ENCODE results near the gene SLC5A10.
A peak's percentile ranks its signal among the peaks of the same experiment; 100 is the strongest.

SLC5A10 gene

GRCh38 chr17:18981335-18981641 lies 29.3 kb downstream of the SLC5A10 start:
- intact Hi-C loops (cut with DNase I) = no loop called here
- DNase-seq = no peak

- intact Hi-C loops (cut with DNase I) = no loop called here
- DNase-seq = no peak
Measured at GRCh38 chr17:18981642-18982424, 29.9 kb downstream of the SLC5A10 start.

GRCh38 chr17:18984273-18985114 lies 32.5 kb downstream of the SLC5A10 start:
- intact Hi-C loops (cut with DNase I) = no loop called here
- peak in 1 of 10 donors; percentile 63 for DNase-seq

- no peak for DNase-seq
- intact Hi-C loops (cut with DNase I) = no loop called here
Measured at GRCh38 chr17:18985475-18985874, 33.5 kb downstream of the SLC5A10 start.

- peak in 1 of 10 donors; percentile 78 for DNase-seq
- intact Hi-C loops (cut with DNase I) = no loop called here
Measured at GRCh38 chr17:18986541-18987229, 34.7 kb downstream of the SLC5A10 start.

GRCh38 chr17:18987230-18987610 lies 35.3 kb downstream of the SLC5A10 start:
- intact Hi-C loops (cut with DNase I) = no loop called here

GRCh38 chr17:18987862-18988545 lies 36.0 kb downstream of the SLC5A10 start:
- DNase-seq = peak in 1 of 10 donors; percentile 62

More at GRCh38 chr17:18987230-18987610, 35.3 kb downstream of the SLC5A10 start:
- peak in 1 of 10 donors; percentile 49 for DNase-seq

GRCh38 chr17:18988546-18989173 lies 36.7 kb downstream of the SLC5A10 start:
- no peak for DNase-seq
- intact Hi-C loops (cut with DNase I) = no loop called here

More at GRCh38 chr17:18987862-18988545, 36.0 kb downstream of the SLC5A10 start:
- intact Hi-C loops (cut with DNase I) = no loop called here

GRCh38 chr17:18990331-18990730 lies 38.4 kb downstream of the SLC5A10 start:
- peak in 1 of 10 donors; percentile 37 for DNase-seq

GRCh38 chr17:18991531-18992315 lies 39.8 kb downstream of the SLC5A10 start:
- peak in 1 of 10 donors; percentile 76 for DNase-seq
- intact Hi-C loops (cut with DNase I) = no loop called here

More at GRCh38 chr17:18990331-18990730, 38.4 kb downstream of the SLC5A10 start:
- intact Hi-C loops (cut with DNase I) = no loop called here

- intact Hi-C loops (cut with DNase I) = no loop called here
- peak in 1 of 10 donors; percentile 72 for DNase-seq
Measured at GRCh38 chr17:18992454-18993130, 40.6 kb downstream of the SLC5A10 start.

- intact Hi-C loops (cut with DNase I) = no loop called here
- peak in 1 of 10 donors; percentile 40 for DNase-seq
Measured at GRCh38 chr17:18993905-18994526, 42.1 kb downstream of the SLC5A10 start.

- DNase-seq = no peak
- intact Hi-C loops (cut with DNase I) = no loop called here
Measured at GRCh38 chr17:18994631-18995030, 42.7 kb downstream of the SLC5A10 start.

GRCh38 chr17:18995220-18995619 lies 43.3 kb downstream of the SLC5A10 start:
- intact Hi-C loops (cut with DNase I) = no loop called here
- no peak for DNase-seq

- peak in 1 of 10 donors; percentile 41 for DNase-seq
- intact Hi-C loops (cut with DNase I) = no loop called here
Measured at GRCh38 chr17:18996458-18996857, 44.5 kb downstream of the SLC5A10 start.

- DNase-seq = peak in 1 of 10 donors; percentile 47
- intact Hi-C loops (cut with DNase I) = no loop called here
Measured at GRCh38 chr17:18997650-18998196, 45.8 kb downstream of the SLC5A10 start.

- intact Hi-C loops (cut with DNase I) = no loop called here
- DNase-seq = no peak
Measured at GRCh38 chr17:18999394-18999793, 47.4 kb downstream of the SLC5A10 start.

- DNase-seq = peak in 1 of 10 donors; percentile 48
- intact Hi-C loops (cut with DNase I) = no loop called here
Measured at GRCh38 chr17:18999911-19000310, 47.9 kb downstream of the SLC5A10 start.
